Activated effector memory CD4-positive, alpha-beta T cell treated with Interleukin-2 at 50 U/mL for 16 hours (primary cell): ENCODE measurements around the gene GPS2.
A peak's percentile ranks its signal among the peaks of the same experiment; 100 is the strongest.
"Not testable (repeated sequence)": the region's sequence is repeated elsewhere in the genome, so short reads cannot be mapped to it uniquely, and the experiment has no call there.

ENCODE experiments used
- DNase-seq: peaks from one replicate; pipeline ENCODE4 v3.0.0-alpha.2; 2020

GPS2 gene, protein sequence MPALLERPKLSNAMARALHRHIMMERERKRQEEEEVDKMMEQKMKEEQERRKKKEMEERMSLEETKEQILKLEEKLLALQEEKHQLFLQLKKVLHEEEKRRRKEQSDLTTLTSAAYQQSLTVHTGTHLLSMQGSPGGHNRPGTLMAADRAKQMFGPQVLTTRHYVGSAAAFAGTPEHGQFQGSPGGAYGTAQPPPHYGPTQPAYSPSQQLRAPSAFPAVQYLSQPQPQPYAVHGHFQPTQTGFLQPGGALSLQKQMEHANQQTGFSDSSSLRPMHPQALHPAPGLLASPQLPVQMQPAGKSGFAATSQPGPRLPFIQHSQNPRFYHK

DNA sequence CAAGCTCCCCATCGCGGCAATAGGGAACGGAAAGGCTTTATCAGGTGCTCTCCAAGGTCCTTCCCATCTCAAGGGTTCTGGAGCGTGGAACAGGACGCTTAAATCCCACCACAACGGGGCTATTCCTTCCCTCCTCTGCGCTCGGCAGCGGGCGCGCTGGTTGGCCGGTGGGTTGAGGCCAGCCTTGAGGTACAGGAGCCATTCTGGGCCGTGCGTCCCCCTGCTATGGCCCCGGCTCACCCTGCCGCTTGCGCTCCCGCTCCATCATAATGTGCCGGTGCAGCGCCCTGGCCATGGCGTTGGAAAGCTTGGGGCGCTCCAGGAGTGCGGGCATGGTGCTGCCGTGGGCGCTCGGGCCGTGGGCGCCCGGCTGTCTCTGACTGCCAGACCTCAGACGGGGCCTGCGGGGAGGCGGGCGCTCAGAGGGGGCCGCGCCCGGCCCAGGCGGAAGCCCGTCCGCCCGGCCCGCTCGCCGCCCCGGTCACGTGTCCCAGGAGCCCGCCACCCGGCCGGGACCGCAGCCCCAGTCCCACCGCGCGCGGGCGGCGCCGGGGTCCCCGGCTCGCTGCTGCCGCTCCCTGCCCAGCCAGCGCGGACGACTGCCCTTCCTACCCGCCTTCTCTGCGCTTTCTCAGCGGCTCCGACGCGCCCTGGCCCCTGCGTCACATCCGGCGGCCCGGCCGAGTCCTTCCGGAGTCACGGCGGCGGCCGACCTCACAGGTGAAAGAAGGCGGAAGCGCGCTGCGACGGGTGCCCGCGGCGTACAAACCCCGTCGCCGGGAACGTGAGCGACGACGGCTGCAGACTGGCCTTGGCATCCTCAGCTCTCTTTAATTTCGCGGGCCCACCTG, at the start of gene GPS2:
TSS of gene GPS2 (minus strand) at position 642 of the 851 bp plus-strand sequence. CDS start at position 334, 308 bp downstream.
- peak; percentile 89 for DNase-seq

DNA sequence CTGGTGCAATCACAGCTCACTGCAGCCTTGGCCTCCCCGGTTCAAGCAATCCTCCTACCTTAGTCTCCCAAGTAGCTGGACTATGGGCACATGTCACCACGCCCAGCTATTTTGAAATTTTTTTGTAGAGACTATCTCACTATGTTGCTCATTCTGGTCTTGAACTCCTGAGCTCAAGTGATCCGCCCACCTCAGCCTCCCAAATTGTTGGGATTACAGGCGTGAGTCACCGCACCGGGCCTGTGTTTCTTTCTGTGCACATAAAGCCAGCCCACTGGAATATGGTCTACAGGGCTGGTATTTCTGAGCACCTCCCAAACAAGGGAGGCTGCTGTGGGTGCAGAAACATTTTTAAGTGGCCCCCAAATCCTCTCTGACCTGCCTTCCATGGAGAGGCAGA, 48.2 kb upstream of the GPS2 start:
- DNase-seq = no peak

DNA sequence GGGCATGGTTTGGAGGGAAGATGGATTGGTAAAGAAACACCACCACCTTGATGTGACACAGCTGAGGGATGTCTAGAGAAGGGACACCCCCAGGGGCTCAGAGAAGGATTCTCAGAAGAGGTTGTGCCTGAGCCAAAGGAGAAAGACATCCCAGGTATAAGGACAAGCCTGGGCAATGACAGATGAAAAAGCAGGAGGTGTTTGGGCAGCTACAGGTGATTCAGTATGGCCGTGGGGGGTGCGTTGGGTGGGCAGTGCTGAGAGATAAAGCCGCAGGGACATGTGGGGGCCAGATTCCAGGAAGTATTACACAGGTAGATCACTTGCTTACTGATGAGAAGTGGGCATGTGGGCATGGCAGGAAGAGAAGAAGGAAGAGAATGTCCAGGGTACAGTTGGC, 46.7 kb upstream of the GPS2 start:
- DNase-seq = no peak

DNA sequence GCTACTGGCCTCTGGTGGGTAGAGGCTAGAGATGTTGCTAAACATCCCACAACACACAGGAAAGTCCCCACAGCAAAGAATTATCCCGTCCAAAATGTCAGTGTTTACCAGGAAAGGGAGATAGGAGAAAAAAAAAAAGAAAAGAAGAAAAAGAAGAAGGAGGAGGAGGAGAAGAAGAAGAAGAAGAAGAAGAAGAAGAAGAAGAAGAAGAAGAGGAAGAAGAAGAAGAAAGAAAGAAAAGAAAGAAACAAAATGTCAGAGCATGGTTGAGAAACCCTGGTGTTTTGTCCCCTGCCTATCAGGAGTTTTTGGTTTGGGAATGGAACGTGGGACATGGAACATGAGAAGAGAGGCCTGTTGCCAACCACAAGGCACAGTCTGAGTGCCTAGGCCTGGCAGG, 42.2 kb upstream of the GPS2 start:
- no peak for DNase-seq

DNA sequence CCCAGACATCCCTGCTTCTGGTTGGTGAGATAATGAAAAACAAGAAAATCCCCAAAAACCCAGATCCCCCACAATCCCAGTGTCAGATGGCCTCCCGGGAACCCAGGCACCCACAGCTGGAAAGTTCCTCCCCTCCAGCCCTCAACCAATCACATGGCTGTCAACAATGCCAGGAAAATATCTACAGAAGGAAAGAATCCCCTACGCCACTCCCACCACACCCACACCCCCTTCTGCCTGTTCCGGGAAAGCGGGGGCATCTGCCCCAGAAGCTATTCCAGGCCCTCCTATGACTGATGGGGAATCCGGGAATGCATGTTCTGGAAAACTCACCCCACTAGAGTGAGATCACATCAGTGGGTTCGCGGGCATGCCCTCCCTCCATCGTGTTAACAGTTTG, 41.6 kb upstream of the GPS2 start:
- no peak for DNase-seq

DNA sequence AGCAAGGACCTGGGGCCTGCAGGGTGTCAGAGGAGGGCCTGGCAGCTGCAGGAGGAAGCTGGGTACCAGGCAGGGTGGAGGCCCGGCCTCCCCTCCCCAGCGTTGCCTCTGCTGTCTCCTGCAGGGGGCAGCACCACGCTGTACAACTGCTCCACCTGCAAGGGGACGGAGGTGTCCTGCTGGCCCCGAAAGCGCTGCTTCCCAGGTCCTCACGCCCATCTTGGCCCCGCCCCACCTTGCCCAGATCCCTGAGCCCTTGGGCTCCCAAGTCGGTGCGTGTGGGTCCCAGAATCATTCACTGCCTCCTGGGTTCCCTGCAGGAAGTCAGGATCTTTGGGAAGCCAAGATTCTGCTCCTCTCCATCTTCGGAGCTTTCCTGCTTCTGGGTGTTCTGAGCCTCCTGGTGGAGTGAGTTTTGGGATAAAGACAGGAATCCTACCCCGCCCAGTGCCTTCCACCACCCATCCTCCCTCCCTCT, 41.0 kb upstream of the GPS2 start:
- DNase-seq = peak; percentile 77

DNA sequence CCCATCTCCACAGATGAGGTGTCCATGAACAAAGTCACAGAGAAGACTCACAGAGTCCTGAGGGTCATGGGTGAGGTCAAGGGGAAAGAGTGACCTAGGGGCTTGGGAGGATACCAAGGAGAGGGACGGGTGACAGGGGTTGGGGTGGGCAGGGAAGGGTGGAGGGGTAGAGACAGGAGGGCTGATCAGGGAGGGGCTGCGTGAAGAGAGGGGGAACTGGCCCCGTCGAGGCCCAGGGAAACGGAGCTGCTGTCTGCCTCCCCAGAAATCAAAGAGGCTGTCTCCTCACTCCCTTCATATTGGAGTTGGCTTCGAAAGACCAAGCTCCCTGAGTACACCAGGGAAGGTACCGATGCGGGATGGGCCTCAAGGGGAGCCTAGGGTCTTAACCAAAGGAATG, 40.4 kb upstream of the GPS2 start:
- no peak for DNase-seq

DNA sequence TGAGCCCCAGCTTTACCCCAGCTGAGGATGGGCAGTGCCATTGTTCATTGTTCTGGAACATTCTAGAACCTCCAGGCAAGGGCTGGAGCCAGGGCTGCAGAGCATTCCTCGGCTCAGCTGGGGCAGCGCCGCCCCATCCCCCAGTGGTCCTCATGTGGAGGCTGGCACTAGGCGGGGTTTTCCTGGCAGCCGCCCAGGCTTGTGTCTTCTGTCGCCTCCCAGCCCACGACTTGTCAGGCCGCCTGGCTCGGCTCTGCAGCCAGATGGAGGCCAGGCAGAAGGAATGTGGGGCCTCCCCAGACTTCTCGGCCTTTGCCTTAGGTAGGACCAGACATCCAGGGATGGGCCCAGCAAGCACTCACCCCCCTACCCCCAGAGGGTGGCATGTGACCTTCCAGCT, 39.9 kb upstream of the GPS2 start, which contains the start of gene TMEM95:
TSS of gene TMEM95 (plus strand) at position 104 of the 400 bp plus-strand sequence. CDS start at position 153, 49 bp downstream.
- no peak for DNase-seq

DNA sequence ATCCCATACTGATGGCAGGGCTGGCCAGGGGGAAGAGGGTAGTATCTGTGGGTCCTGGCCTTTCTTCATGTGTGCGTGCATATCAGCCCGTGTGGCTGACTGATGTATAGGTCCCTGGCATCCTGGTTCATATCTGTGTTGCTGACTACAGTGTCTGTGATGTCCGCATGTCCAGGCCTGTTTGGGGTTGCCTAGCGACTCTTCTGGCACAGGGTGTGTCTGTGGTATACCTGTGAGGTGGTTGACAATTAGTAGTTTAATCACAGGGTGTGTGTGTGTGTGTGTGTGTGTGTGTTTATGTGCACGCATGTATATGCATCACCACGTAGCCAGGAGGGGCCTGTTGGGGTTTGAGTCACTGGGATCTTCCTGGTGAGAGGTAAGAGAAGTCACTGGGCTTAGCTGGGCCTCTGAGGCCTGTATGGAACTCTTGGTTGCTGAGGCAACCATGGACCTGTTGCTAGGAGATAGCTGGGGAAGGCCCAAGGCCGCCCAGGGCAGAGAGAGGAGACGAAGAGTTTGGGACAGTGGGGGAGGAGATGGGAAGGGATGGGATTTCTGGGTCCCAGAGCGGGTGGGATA, 39.2 kb upstream of the GPS2 start:
- DNase-seq = no peak

DNA sequence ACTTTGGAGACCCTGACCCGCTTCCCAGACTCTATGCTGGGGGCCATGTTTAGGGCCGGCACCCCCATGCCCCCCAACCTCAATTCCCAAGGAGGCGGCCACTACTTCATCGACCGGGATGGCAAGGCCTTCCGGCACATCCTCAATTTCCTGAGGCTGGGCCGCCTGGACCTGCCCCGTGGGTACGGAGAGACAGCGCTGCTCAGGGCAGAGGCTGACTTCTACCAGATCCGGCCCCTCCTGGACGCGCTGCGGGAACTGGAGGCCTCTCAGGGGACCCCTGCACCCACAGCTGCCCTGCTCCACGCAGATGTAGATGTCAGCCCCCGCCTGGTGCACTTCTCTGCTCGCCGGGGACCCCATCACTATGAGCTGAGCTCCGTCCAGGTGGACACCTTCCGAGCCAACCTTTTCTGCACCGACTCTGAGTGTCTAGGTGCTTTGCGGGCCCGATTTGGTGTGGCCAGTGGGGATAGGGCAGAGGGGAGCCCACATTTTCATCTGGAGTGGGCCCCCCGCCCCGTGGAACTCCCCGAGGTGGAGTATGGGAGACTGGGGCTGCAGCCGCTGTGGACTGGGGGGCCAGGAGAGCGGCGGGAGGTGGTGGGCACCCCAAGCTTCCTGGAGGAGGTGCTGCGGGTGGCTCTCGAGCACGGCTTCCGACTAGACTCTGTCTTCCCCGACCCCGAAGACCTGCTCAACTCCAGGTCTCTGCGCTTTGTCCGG, 37.9 kb upstream of the GPS2 start:
- no peak for DNase-seq

DNA sequence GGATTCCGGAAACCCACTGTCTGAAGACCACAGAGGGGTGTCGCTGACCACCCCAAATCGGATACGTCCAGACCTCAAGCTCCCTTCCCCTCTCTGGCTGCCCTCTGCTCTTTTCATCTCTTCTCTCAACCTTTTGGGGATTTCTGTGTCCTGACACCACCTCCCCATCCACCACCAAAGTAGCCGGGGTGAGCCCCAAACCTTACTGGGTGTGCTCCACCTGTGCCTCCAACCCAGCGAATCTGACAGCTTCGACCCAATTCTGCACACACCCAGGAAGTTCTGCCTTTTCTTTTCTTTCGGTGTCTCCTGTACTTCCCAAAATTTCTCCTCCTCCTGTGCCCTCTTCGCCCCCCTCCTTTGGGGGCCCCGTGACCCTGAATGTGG, 37.3 kb upstream of the GPS2 start:
- no peak for DNase-seq

DNA sequence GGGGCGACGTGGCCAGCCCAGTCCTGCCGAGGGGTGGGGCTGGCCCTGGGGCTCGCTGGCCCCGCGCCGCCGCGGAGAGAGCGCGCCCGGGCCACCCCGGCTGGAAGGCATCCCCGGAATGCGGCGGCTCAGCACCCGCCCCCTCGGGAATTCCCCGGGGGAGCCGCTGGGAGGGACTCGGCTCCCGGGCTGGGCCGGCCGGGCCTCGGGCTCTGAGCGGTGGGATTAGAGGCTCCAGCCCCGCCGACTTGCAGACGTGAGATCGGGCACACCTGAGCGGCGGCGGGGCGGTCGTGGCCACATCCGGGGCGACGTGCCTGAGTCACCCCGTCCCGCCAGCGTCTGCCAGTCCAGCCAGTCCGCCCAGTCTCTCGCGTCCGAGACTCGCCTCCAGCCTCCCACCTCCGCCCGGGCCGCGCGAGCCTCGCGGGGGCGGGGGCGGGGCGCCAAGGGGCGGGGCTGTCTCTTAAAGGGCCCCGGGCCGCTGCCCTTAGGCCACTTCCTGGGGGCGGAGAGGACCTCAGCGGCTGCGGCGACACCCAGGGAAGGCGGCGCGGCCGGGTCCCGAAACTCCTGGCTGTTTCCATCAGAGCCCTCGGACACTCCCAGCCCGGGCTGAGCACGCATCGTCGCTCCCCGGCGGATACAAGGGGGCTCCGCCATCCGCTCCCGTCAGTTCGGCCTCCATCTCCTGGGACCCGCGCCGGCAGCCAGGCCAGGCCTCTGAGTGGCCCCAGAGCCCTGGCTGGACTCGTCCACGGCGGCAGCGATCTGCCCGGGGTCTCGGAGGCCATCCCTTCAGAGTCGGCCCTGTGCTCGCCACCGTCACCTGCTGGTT, 36.7 kb upstream of the GPS2 start, which contains the start of gene KCTD11:
TSS of gene KCTD11 (plus strand) at position 498 of the 838 bp plus-strand sequence.
- peak; percentile 65 for DNase-seq

DNA sequence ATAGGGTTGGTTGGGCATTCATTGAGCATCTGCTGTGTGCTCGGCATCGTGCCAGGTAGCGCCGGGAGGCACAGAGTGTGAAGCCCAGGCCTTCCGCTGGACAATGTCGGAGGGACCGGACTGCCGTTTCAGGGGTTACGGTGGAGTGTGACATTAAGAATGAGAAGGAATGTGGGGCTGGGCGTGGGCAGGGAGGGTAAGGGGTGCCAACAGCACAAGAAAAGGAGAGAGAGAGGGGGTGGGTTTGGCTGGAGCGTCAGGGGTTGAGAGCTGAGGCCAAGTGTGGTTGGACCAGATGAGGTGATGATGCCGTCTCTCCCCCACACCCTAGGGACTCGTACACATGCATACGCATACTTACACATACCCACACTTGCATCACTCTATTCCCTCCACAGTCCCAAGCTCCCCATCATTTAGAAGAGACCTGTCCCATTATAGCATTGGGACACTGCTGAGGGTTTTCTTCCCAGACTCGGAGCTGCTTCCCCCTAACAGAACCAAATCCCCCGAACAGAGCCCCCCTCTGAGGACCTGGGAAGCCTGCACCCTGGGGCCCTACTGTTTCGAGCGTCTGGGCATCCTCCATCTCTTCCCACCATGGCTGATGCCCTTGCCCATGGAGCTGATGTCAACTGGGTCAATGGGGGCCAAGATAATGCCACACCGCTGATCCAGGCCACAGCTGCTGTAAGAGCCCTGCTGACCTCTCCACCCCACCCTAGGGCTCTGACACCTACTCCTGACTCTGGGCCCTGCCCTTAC, 33.5 kb upstream of the GPS2 start:
- DNase-seq = no peak

DNA sequence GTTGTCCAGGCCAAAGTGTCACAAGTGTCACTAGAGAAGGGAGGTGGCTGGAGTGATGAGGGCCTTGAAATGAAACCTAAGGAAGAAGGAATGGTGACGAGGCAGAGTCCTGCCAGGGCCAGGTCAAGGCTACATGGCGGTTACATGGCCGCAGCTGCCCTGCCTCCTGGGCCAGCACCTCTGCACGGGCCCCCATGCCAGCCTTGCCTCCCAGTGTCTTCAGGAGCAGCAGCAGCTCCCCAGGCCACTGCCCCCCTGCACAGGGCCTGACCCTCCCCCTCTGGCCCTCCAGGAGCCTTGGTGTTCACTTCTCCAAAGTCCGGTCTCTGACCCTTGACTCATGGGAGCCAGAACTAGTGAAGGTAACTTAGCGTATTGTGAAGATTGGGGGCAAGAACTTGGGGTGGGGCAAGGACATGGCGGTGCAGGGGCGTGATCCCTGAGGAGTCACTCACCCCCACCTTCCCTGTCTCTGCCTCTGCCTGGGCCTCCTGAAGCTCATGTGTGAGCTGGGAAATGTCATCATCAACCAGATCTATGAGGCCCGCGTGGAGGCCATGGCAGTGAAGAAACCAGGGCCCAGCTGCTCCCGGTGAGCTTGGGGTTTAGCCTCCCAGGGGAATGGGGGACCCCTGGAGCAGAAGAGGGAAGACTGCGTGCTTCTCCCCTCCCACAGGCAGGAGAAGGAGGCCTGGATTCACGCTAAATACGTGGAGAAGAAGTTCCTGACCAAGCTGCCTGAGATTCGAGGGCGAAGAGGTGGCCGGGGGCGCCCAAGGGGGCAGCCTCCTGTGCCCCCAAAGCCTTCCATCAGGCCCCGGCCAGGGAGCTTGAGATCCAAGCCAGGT, 32.7 kb upstream of the GPS2 start:
- DNase-seq = no peak

DNA sequence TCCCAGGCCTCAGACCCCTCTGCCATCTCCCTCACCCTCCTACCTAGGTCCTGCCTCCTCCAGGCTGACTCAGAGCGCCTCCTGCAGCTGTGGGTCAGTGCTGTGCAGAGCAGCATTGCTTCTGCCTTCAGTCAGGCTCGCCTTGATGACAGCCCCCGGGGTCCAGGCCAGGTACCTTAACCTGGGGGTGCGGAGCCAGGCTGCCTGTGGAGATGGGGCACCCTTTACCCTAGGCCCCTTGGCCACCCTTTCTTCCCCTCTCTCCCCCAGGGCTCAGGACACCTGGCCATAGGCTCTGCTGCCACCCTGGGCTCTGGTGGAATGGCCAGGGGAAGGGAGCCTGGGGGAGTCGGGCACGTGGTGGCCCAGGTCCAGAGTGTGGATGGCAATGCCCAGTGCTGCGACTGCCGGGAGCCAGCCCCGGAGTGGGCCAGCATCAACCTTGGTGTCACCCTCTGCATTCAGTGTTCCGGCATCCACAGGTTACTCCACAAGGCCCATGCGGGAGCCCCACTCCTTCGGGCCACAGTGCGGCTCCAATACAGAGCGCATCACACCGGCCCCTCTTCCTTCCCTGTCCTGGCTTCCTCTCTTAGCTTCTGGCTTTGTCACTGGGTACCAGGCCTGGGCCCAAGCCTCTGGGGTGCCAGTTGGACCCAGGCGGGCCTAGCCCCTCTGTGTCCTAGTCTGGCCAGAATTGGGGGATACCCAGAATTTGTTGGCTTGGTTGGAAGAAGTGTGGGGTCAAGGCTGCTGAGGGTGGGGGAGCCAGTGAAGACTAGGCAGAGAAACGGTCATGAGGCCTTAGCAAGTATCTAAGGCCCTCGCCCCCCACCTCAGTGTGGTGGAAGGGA, 31.8 kb upstream of the GPS2 start:
- DNase-seq = no peak

DNA sequence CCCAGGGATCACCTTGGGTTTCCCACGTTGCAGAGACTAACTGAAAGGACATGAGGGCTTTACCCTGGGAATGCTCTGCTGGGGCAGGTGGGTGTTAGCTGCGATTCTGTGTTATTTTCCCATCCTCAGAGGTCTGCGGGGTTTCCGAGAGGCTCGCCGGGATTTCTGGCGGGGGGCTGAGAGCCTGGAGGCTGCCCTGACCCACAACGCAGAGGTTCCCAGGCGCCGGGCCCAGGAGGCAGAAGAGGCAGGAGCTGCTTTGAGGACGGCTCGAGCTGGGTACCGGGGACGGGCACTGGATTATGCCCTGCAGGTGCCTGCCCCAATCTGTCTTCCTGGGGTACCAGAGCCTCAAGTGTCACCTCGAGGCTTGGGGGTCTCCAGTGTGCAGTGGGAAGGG, 28.1 kb upstream of the GPS2 start:
- no peak for DNase-seq

DNA sequence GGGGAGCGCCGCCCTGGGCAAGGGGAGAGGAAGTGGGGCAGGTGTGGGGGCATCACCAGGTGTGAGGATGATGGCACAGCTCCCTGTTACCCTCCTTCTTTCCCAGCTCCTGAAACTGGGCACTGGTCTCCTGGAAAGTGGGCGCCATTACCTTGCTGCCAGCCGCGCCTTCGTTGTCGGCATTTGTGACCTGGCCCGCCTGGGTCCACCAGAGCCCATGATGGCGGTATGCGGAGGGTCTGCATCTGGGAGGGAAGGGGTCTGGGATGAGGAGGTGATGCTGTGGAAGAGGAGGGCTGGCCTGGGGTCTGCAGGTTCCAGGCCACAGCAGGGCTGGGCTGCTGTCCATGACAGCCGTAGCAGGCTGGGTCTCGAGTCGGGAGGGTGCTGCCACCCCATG, 26.7 kb upstream of the GPS2 start:
- no peak for DNase-seq

DNA sequence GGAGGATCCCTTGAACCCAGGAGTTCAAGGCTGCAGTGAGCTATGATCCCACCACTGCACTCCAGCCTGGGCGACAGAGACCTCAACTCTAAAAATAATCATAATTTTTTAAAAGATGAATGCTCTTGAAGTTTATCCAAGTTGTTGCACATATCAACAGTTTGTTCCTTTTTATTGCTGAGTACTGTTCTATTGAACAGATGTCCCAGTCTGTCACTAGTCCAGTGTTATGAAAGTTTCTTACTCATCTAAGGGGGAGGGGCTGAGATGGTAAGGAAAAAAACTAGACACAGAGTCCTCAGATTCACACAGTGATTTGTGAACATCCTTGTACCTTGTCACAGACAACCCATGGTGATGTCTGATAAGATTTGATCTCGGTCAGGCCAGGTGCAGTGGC, 25.0 kb upstream of the GPS2 start:
- DNase-seq = no peak

DNA sequence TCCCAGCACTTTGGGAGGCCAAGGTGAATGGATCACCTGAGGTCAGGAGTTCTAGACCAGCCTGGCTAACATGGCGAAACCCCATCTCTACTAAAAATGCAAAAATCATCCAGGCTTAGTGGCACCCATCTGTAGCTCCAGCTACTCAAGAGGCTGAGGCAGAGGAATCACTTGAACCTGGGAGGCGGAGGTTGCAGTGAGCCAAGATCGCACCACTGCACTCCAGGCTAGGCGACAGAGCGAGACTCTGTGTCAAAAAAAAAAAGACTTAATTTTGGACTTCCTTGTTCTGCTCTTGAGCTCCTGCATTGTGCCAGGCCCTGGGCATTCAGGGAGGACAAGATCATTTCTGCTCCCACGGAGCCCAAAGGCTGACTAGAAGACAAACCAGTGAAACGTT, 22.4 kb upstream of the GPS2 start:
- not testable (repeated sequence) for DNase-seq
